CD4-positive, alpha-beta T cell (primary cell): ENCODE measurements around the gene B3GNT2. TPM values are rescaled to one million over a fixed set of nuclear protein-coding genes. Genes with fewer than 3 reads are reported as not detected.

Experiments used
- ATAC-seq: fragments of 200-7000 bp; cut with Tn5 transposase; one replicate; pipeline ENCODE4 v1.10.0; 2022; ENCODE audit warnings: mild to moderate bottlenecking; ENCODE audit not compliant: poor library complexity
- CTCF ChIA-PET: fragments of 350-600 bp; sonication (Branson Sonifier 250); formaldehyde crosslinking; loops from one replicate; lab custom pipeline; 2021; ENCODE audit warnings: antibody characterized with exemption, inconsistent platforms; lab: Charles Lee
- POLR2A ChIA-PET: fragments of 350-600 bp; sonication (Branson Sonifier 250); formaldehyde crosslinking; loops from one replicate; lab custom pipeline; 2021; ENCODE audit warnings: antibody characterized with exemption, inconsistent platforms; lab: Charles Lee
- DNase-seq, 14 experiments: peaks; one replicate each; pipeline ENCODE4 v3.0.0-alpha.2; 2013 to 2020; ENCODE audit warnings: mixed read lengths in 2 of 14
- H3K27ac ChIP-seq, 2 donors: one replicate each; pipeline versions ENCODE4 v1.5.1 to v1.7.0; 2013; ENCODE audit warnings: low read length in 2 of 2, low read depth in 1 of 2, mild to moderate bottlenecking in 1 of 2
- H3K27me3 ChIP-seq, 2 experiments: 1 replicate in 1 of 2; 2 replicates in 1 of 2; pipeline versions ENCODE4 v1.6.1 to v1.7.0; 2013; ENCODE audit warnings: low read length in 2 of 2, control low read depth in 1 of 2, mild to moderate bottlenecking in 1 of 2, moderate library complexity in 1 of 2; ENCODE audit not compliant: insufficient read depth in 2 of 2, control insufficient read depth in 1 of 2
- H3K36me3 ChIP-seq: one replicate; pipeline ENCODE4 v1.6.1; 2013; ENCODE audit warnings: low read length, control low read depth; ENCODE audit not compliant: insufficient read depth
- H3K4me1 ChIP-seq: one replicate; pipeline ENCODE4 v1.6.1; 2013; ENCODE audit warnings: low read length, control low read depth; ENCODE audit not compliant: insufficient read depth
- H3K4me3 ChIP-seq: one replicate; pipeline ENCODE4 v1.5.1; 2013; ENCODE audit warnings: mild to moderate bottlenecking, low read length, moderate library complexity
- H3K9me3 ChIP-seq, 2 experiments: 1 replicate in 1 of 2; 2 replicates in 1 of 2; pipeline versions ENCODE4 v1.6.1 to v1.7.0; 2013; ENCODE audit warnings: low read length in 2 of 2, mild to moderate bottlenecking in 2 of 2, control low read depth in 1 of 2, moderate library complexity in 1 of 2; ENCODE audit not compliant: control insufficient read depth in 1 of 2, insufficient read depth in 1 of 2
- H3K27ac Mint-ChIP-seq: one replicate; pipeline ENCODE4 v1.8.0; 2020; ENCODE audit warnings: mixed read lengths
- H3K27me3 Mint-ChIP-seq: one replicate; pipeline ENCODE4 v1.8.0; 2021; ENCODE audit warnings: mixed read lengths
- H3K36me3 Mint-ChIP-seq: one replicate; pipeline ENCODE4 v1.8.0; 2021; ENCODE audit warnings: low read depth, mixed read lengths
- H3K4me1 Mint-ChIP-seq: one replicate; pipeline ENCODE4 v1.8.0; 2021; ENCODE audit warnings: low read depth, mixed read lengths
- H3K4me3 Mint-ChIP-seq: one replicate; pipeline ENCODE4 v1.8.0; 2020; ENCODE audit warnings: mild to moderate bottlenecking, mixed read lengths
- H3K9me3 Mint-ChIP-seq: one replicate; pipeline ENCODE4 v1.8.0; 2020; ENCODE audit warnings: mixed read lengths
- intact Hi-C, 2 experiments: fragments of 100-400 bp; cut with DNase I in 1 of 2; cut with micrococcal nuclease in 1 of 2; formaldehyde crosslinking; loops; one replicate each; pipeline versions ENCODE4 v1.15.1 to v1.9.0; 2023 to 2025; cut with DNase I, micrococcal nuclease
- total RNA-seq, 174 experiments: library from RNA in 2 of 174; stranded (reverse) in 2 of 174; gene quantifications; one replicate each; pipeline ENCODE4 v1.2.3 and lab custom pipeline; 2021 to 2026
- TF ChIP-seq, protein P1 (sequence below): fragments of 200-600 bp; IDR thresholded peaks from one replicate; pipeline ENCODE4 v1.8.0; 2022; ENCODE audit warnings: antibody characterized with exemption, mild to moderate bottlenecking

The B3GNT2 gene
- total RNA-seq, 2 experiments from 2014 or later = 47.7 TPM

DNA sequence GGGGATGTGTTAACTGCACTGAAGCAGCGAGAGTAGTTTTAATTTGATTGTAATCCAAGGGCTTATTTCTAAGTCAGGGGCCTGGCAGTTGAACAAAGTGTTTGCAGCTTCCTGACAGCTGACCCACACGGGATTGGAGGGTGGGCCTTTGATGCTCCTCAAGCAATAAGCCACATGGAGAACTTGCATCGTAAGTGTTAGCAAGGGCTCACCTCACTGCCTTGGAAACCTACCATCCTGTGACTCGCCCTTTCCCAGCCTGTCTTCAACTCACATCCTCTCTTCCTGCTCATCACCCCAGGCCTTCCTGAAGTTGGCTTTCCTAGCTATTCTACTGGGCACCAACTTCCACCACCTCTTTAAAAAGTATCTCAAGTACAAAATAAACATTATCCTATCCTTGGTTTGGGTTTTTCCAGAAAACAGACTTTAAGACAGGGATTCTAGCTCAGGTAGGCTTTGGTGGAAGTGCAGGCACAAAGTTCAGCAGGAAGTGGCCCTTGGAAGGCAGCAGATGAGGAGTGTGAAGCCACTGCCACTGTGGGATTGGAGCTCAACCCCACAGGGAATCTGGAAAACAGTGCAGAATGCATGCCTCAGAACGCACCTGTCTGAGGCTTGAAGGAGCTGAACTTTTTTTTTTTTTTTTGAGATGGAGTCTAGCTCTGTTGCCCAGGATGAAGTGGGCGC is 31.6 kb downstream of the B3GNT2 start:
- peaks cover 43% of the 10 kb centered on the region for H3K36me3 Mint-ChIP-seq
- H3K36me3 ChIP-seq = peaks cover 21% of the 10 kb centered on the region
- CTCF ChIA-PET = no interaction called here
- H3K4me3 ChIP-seq = no peak overlapping the region
- peak overlapping the region; percentile 23 for H3K4me3 Mint-ChIP-seq
- POLR2A ChIA-PET = no interaction called here
- H3K27me3 ChIP-seq = no peaks in the 10 kb centered on the region
- ATAC-seq (no peak), DNase-seq (no peak)
- H3K9me3 ChIP-seq = peaks cover 0 to 2% of the 10 kb centered on the region in 2 experiments
- intact Hi-C loops = no loop called here
- no peak overlapping the region for H3K27ac ChIP-seq
- H3K9me3 Mint-ChIP-seq = no peaks in the 10 kb centered on the region
- H3K27me3 Mint-ChIP-seq = no peaks in the 10 kb centered on the region
- peaks cover 20% of the 10 kb centered on the region for H3K4me1 Mint-ChIP-seq
- TF ChIP-seq, protein P1, sequence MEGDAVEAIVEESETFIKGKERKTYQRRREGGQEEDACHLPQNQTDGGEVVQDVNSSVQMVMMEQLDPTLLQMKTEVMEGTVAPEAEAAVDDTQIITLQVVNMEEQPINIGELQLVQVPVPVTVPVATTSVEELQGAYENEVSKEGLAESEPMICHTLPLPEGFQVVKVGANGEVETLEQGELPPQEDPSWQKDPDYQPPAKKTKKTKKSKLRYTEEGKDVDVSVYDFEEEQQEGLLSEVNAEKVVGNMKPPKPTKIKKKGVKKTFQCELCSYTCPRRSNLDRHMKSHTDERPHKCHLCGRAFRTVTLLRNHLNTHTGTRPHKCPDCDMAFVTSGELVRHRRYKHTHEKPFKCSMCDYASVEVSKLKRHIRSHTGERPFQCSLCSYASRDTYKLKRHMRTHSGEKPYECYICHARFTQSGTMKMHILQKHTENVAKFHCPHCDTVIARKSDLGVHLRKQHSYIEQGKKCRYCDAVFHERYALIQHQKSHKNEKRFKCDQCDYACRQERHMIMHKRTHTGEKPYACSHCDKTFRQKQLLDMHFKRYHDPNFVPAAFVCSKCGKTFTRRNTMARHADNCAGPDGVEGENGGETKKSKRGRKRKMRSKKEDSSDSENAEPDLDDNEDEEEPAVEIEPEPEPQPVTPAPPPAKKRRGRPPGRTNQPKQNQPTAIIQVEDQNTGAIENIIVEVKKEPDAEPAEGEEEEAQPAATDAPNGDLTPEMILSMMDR = no peak
- peaks cover 6% of the 10 kb centered on the region for H3K4me1 ChIP-seq
- H3K27ac Mint-ChIP-seq = no peak overlapping the region

DNA sequence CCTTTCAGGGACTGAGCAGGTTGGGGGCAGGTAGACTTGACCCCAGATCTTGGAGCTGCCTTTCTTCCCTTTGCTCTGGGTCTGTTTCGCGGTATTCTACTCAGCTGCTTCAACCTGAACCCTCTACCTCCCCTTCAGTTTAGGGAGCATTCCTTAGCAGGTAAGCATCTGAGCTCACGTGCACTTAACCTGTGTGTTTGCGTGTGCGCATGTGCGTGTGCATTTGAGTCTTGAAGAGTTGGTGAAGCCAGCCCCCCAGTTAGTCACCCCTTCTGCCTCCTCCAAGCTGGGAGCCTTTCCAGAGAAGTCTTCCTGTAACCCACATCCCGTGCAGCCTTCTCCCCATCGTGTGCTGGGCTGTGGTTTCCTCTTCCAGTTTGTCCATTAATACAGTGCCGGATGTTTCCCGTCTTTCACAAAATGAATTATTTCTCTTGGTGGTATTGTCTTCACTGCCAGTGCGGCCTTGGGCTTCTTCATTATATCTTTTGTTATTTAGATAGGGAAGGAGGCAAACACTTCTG is 33.2 kb downstream of the B3GNT2 start:
- DNase-seq (no peak), ATAC-seq (no peak)
- H3K36me3 ChIP-seq = peaks cover 13% of the 10 kb centered on the region
- ChIA-PET CTCF (no interaction called here), POLR2A (no interaction called here)
- no peak overlapping the region for H3K27ac ChIP-seq
- TF ChIP-seq, protein P1 = no peak
- Mint-ChIP-seq H3K4me3 (no peak overlapping the region), H3K9me3 (no peaks in the 10 kb centered on the region), H3K27ac (no peak overlapping the region), H3K36me3 (peaks cover 27% of the 10 kb centered on the region), H3K27me3 (no peaks in the 10 kb centered on the region), H3K4me1 (peaks cover 4% of the 10 kb centered on the region)
- H3K4me3 ChIP-seq = no peak overlapping the region
- intact Hi-C loops = no loop called here
- no peaks in the 10 kb centered on the region for H3K9me3 ChIP-seq
- no peaks in the 10 kb centered on the region for H3K4me1 ChIP-seq
- no peaks in the 10 kb centered on the region for H3K27me3 ChIP-seq

DNA sequence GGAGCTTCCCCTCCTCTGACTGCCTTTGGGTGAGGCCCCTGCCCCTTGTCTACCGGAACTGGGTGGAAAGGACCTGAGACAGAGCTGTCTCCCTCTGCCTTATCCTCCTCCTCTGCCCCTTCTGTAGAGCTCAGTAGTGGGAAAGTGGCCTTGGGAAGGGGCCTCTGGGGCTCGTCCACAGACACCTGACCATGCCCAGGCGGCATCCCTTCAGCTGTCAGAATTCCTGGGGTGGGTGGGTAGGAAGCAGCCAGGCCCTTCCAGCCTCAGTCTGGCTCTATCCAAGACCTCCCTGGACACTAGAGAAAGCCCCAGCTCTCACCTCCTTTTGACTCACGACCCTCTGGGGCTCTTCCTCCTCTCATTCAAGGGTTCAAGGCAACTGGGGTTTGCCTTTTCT is 35.6 kb downstream of the B3GNT2 start:
- POLR2A ChIA-PET = no interaction called here
- CTCF ChIA-PET = no interaction called here

More for the DNA sequence above, 35.6 kb downstream of the B3GNT2 start:
- Mint-ChIP-seq H3K27me3 (no peaks in the 10 kb centered on the region), H3K27ac (no peak overlapping the region), H3K9me3 (no peaks in the 10 kb centered on the region), H3K4me1 (peaks cover 4% of the 10 kb centered on the region), H3K4me3 (no peak overlapping the region), H3K36me3 (peaks cover 8% of the 10 kb centered on the region)
- Histone ChIP-seq H3K4me1 (no peaks in the 10 kb centered on the region), H3K4me3 (no peak overlapping the region), H3K36me3 (no peaks in the 10 kb centered on the region), H3K27ac (no peak overlapping the region), H3K27me3 (no peaks in the 10 kb centered on the region), H3K9me3 (no peaks in the 10 kb centered on the region)
- intact Hi-C loops = no loop called here
- TF ChIP-seq, protein P1 = no peak
- no peak for ATAC-seq
- no peak for DNase-seq
